ENCODE data around the gene MSTN. TPM values are rescaled to one million over a fixed set of nuclear protein-coding genes. Genes with fewer than 3 reads are reported as not detected.
"Not testable (repeated sequence)": the region's sequence is repeated elsewhere in the genome, so short reads cannot be mapped to it uniquely, and the experiment has no call there.

MSTN gene
- total and polyA plus RNA-seq, 2 of the 4 experiments (the other 2 are of a cell fraction): under 0.01 TPM; not detected in 1

- ATAC-seq (ENCODE audit: low read depth); H3K79me1 ChIP-seq (ENCODE audit: low read depth in 1 of 2, low read length in 2 of 2); H3K27ac ChIP-seq (ENCODE audit: insufficient read depth, low read length); H2BK20ac ChIP-seq (ENCODE audit: low read depth, low read length); H4K20me1 ChIP-seq (ENCODE audit: insufficient read depth, low read length); H2BK5ac ChIP-seq (ENCODE audit: low read depth, low read length, poor library complexity, severe bottlenecking); in situ Hi-C loops (cut with MboI; ENCODE audit: low sequenced_read_pairs); POLR2A ChIA-PET (ENCODE audit: unreplicated experiment); H3K23ac ChIP-seq (ENCODE audit: low read depth, low read length); H3K14ac ChIP-seq (replicated peaks; ENCODE audit: low read depth, low read length); H3K4me2 ChIP-seq (ENCODE audit: low read depth, low read length); H2BK120ac ChIP-seq (ENCODE audit: low read depth, low read length); dilution Hi-C loops (cut with HindIII; ENCODE audit: low sequenced_read_pairs, unreplicated experiment); H3K36me3 ChIP-seq (ENCODE audit: control insufficient read depth, insufficient read depth, low read length); H4K5ac ChIP-seq (ENCODE audit: low read depth, low read length); H3K9me3 ChIP-seq (ENCODE audit: control insufficient read depth, insufficient read depth, low read length); DNase-seq; H4K8ac ChIP-seq (ENCODE audit: low read depth in 2 of 2, low read length in 2 of 2); H4K91ac ChIP-seq (ENCODE audit: insufficient read depth, low read depth, low read length); BruUV-seq (replicated peaks); H2AFZ ChIP-seq (replicated peaks; ENCODE audit: low read length, poor library complexity); CTCF ChIA-PET; H2AK5ac ChIP-seq (ENCODE audit: low read depth, low read length); H3K18ac ChIP-seq (ENCODE audit: low read depth, low read length); intact Hi-C loops (cut with micrococcal nuclease); H3K4ac ChIP-seq (ENCODE audit: low read depth, low read length); H3K9me1 ChIP-seq (ENCODE audit: insufficient read depth, low read length); H2AK9ac ChIP-seq (replicated peaks; ENCODE audit: low read depth, low read length, poor library complexity); H3K4me3 ChIP-seq (ENCODE audit: insufficient read depth, low read depth, low read length); H3K56ac ChIP-seq (ENCODE audit: extremely low read depth, insufficient read depth, low read length); H3K4me1 ChIP-seq (ENCODE audit: control insufficient read depth, insufficient read depth, low read length); H3K9ac ChIP-seq (ENCODE audit: low read depth, low read length); H2BK15ac ChIP-seq (ENCODE audit: low read depth, low read length); H3K27me3 ChIP-seq (ENCODE audit: control insufficient read depth, insufficient read depth, low read length): not testable (repeated sequence)
- whole genome bisulfite sequencing, 2 experiments (ENCODE audit: extremely low coverage in 2 of 2, insufficient read length in 1 of 2): no CpG with 5 or more reads among the region's 1 CpG
Observed at GRCh38 chr2:190015969-190016368, 46.6 kb downstream of the MSTN start.
